Activated CD4-positive, CD25-positive, alpha-beta regulatory T cell treated with anti-CD3 and anti-CD28 coated beads, Interleukin-2, amount 50 U/mL, for 24 hours (primary cell): Measurements from ENCODE around the gene OLFM1.

Source experiments
- ATAC-seq, 2 donors: fragments of 150-1000 bp; cut with Tn5 transposase; one replicate each; pipeline ENCODE4 v1.10.0; 2021; ENCODE audit warnings: mild to moderate bottlenecking in 1 of 2, moderate library complexity in 1 of 2

Gene OLFM1

GRCh38 chr9:135076876-135077430 lies 10.5 kb upstream of the OLFM1 start:
- ATAC-seq, result no peak

DNA sequence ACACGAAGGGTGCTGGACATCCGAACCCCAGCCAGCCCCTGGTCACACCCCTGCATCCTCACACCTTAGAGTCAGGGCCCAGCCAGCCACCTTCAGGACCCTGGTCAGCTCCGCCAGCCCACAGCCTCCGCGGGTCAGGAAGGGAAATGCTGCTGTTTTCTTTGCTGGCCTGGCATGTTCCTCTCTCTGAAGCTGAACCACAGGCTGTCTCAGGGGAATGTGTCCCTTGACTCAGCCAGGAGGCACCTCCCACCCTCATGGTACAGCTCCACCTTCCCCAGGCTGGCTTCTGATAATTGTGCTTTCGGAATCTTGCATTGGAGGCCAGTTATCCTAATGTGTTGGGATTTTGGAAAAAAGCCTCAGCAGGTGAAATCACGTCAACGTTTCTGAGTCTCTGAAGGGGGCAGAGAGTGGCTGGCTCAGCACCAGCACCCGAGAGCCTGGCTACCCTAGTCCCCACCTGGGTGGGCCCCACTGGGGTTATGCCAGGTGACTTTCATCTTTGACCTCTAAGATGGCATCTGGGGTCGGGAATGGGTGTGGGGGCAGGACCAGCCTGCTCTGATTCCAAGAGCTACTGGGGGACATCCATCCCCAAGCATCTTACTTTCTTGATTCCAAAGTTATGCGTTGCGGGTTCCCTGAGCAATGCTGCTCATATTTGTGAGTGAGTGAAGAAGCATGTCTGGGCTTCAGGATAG lies 9.8 kb upstream of the OLFM1 start:
- ATAC-seq, result no peak

DNA sequence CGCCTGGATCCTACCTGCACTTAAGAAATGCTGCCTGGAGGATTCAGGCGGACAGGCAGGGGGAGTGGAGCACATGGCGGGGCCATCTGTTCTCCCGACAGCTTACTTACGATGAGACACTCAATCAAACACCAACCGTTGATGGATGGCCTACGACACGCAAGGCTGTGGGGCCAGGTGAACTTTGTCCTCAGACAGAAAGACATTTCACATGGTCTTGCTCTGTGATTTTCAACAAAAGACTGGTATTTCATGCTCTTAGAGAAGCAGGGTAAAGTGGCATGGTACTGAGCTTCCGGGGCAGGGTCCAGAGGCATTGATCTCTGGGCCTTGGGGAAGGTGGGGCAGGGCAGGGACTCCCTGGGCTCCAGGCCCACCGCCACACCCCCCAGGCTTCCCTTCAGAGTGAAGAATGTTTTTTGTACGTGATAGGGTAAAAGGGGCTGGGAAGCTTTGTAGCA lies 9.1 kb upstream of the OLFM1 start:
- no peak for ATAC-seq

GRCh38 chr9:135079018-135079417 lies 8.4 kb upstream of the OLFM1 start:
- ATAC-seq, result no peak

GRCh38 chr9:135079676-135080075 lies 7.8 kb upstream of the OLFM1 start:
- ATAC-seq, result no peak

DNA sequence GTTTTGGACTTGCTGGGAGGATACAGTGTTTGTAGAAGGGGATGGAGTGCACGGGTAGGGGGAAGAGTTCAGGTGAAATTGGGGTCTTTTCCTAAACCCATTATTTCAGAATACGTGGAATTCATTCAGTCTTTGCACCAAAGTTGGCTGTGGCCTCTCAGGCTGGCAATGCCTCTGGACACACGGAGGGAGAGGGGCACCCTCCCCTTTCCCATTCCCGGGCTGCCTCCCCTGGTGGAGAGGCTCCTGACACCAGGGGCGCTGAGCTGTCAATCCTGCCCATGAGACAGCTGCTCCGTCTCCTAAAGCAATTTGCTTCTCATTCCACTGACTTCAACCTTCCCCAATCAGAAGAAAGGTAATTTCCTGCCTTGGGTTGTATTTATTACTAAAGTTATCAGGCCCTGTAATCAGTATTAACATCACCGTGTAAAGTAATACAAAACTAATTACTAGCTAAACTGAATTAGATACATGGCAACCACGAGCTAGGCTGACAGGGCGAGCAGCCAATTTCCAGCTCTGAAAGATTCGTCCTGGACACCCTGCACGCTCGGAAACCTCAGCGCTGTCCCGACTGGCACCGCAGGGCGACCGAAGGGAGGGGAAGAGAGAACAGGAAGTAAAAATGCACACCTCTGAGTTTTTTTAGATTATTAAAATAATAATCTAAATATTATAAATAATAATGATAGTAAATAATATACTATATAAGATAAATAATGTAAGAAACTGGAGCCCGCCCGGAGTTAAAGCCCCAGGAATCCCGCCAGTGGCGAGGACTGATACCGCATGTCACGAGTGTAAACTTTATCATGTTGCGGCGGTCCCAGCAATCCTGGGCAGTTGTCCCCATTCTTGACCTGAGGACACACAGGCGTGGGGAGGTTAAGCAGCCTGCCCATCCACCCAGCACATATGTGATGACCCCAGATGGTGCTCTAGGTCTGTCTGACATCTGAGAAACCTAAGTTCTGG lies 6.9 kb upstream of the OLFM1 start:
- no peak for ATAC-seq

- ATAC-seq, result no peak
Observed at GRCh38 chr9:135081264-135081660, 6.2 kb upstream of the OLFM1 start.

DNA sequence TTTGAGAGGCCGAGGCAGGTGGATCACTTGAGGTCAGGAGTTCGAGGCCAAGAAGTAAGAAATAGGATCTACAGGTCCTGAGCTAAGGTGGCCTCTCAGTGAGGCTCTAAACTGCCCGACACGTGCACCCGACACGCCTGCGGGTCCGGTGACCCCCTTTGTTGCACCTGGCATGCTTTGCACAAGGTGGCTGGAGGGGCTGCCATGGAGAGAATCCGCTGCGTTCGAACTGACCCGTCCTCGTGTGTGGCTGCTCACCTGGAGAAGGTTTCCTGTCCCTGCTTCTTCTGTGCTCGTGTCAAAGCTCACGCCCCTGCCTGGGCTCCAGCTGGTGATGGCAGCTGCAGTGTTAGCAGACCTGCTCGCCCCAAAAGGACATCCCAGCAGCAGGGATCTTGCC lies 5.7 kb upstream of the OLFM1 start:
- ATAC-seq, result no peak

- no peak for ATAC-seq
Observed at GRCh38 chr9:135082536-135082935, 4.9 kb upstream of the OLFM1 start.

DNA sequence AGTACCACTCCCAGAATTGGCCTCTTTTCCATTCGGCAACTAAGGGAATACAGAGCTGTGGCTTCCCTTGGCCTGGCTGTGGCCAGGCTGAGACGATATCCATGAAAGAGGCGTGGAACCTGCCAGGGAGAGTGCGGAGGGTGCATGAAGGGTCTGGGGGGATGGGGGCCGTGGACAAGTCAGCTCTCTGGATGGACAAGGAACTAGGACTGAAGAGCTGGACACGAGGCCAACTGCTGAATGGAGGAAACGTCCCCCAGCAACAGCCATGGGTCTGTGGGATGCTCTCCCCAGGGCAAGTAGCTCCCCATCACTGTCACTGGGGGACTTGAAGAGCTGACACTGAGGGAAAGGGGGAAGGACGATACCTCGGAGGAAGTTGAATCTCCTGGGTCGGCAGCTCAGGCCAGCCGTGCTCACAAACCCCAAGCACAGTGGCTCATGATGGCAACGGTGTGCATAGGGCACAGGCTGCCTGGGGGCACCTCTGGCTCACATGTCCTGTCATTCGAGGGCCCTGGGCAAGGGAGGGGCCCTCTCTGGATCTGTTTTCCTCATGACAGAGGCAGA lies 4.1 kb upstream of the OLFM1 start:
- no peak for ATAC-seq

- ATAC-seq, result no peak
Observed at GRCh38 chr9:135083831-135084230, 3.6 kb upstream of the OLFM1 start.

- no peak for ATAC-seq
Observed at GRCh38 chr9:135084262-135084661, 3.2 kb upstream of the OLFM1 start.

- ATAC-seq, result no peak
Observed at GRCh38 chr9:135084881-135085760, 2.3 kb upstream of the OLFM1 start.

DNA sequence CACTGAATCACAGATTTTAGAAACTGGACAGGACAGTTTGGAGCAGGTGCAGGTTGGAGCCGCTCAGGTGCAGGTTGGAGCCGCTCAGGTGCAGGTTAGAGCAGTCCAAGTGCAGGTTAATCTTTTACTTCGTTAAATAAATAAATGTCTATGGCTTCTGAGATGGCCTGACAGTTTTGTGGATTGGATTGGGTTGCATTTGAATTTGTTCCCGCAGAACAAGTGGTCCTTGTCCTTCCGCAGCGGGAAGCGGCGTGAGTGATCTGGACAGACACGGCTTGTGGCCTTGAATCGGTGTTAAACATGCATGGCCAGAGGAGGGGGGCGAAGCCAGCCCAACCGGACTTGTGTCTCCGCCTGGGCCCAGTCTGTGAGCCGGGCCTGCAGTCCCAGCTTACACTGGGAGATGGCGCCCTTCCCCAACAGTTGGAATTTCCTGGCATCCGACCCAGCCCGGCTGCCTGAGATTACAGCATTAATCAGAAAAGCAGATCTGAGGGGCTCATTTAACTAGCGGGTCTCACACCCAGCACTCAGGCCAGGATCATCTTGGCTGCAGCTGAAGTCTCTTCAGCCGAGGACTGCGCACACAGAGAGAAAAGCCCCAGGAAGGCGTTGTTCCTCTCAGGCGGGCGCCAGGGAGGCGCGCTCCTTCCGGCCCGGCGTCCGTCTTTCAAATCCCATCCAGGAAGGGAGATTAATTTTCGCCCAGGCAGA lies 1.5 kb upstream of the OLFM1 start:
- ATAC-seq, result no peak

- ATAC-seq, result no peak
Observed at GRCh38 chr9:135086597-135087488, 625 bp upstream of the OLFM1 start.

- no peak for ATAC-seq
Observed at GRCh38 chr9:135087899-135088347, 455 bp downstream of the OLFM1 start.

GRCh38 chr9:135088348-135088978 lies 995 bp downstream of the OLFM1 start:
- no peak for ATAC-seq

GRCh38 chr9:135088979-135089847 lies 1.7 kb downstream of the OLFM1 start:
- no peak for ATAC-seq

GRCh38 chr9:135090081-135090480 lies 2.6 kb downstream of the OLFM1 start:
- no peak for ATAC-seq
